Astrocyte (in vitro differentiated cells and primary cell): Measurements from ENCODE around the gene DIO3. TPM values are rescaled to one million over a fixed set of nuclear protein-coding genes. Genes with fewer than 3 reads are reported as not detected.

Source experiments
- DNase-seq: peaks from one replicate; pipeline ENCODE4 v3.0.0-alpha.2; 2010; ENCODE audit warnings: low read depth
- FAIRE-seq: peaks from 2 replicates; lab custom pipeline; 2011; peaks lifted over from hg19 to GRCh38; lab: Jason Lieb, UNC
- H2AFZ ChIP-seq: 2 replicates; pipeline ENCODE4 v1.6.0; 2012; ENCODE audit warnings: low read depth, low read length, inconsistent platforms
- H3K27ac ChIP-seq: 2 replicates; pipeline ENCODE4 v1.5.1; 2011; ENCODE audit warnings: low read depth, low read length, inconsistent platforms
- H3K27me3 ChIP-seq: 2 replicates; pipeline ENCODE4 v1.6.0; 2011; ENCODE audit warnings: low read length, inconsistent platforms; ENCODE audit not compliant: insufficient read depth
- H3K36me3 ChIP-seq: 2 replicates; pipeline ENCODE4 v1.5.1; 2011; ENCODE audit warnings: low read length, inconsistent platforms; ENCODE audit not compliant: insufficient read depth
- H3K4me1 ChIP-seq: 2 replicates; pipeline ENCODE4 v1.5.1; 2011; ENCODE audit warnings: low read length, inconsistent platforms; ENCODE audit not compliant: insufficient read depth
- H3K4me2 ChIP-seq: 2 replicates; pipeline ENCODE4 v1.6.0; 2012; ENCODE audit warnings: low read length, inconsistent platforms
- H3K4me3 ChIP-seq: 2 replicates; pipeline ENCODE4 v1.5.1; 2011; ENCODE audit warnings: low read depth, mild to moderate bottlenecking, low read length, inconsistent platforms; ENCODE audit not compliant: insufficient read depth
- H3K79me2 ChIP-seq: 2 replicates; pipeline ENCODE4 v1.6.0; 2012; ENCODE audit warnings: mild to moderate bottlenecking, low read length, inconsistent platforms; ENCODE audit not compliant: insufficient read depth
- H3K9ac ChIP-seq: 2 replicates; pipeline ENCODE4 v1.6.0; 2012; ENCODE audit warnings: mild to moderate bottlenecking, low read length, inconsistent platforms
- H3K9me3 ChIP-seq: 2 replicates; pipeline ENCODE4 v1.5.1; 2012; ENCODE audit warnings: low read depth, mild to moderate bottlenecking, low read length, inconsistent platforms; ENCODE audit not compliant: insufficient read depth
- H4K20me1 ChIP-seq: 2 replicates; pipeline ENCODE4 v1.6.0; 2012; ENCODE audit warnings: low read length, inconsistent platforms; ENCODE audit not compliant: insufficient read depth
- H3K27ac Mint-ChIP-seq: one replicate; pipeline ENCODE4 v1.8.0; 2021; ENCODE audit warnings: mild to moderate bottlenecking, mixed read lengths; ENCODE audit not compliant: unreplicated experiment
- H3K27me3 Mint-ChIP-seq: one replicate; pipeline ENCODE4 v1.8.0; 2021; ENCODE audit warnings: low read depth, mixed read lengths; ENCODE audit not compliant: unreplicated experiment
- H3K36me3 Mint-ChIP-seq: one replicate; pipeline ENCODE4 v1.8.0; 2021; ENCODE audit warnings: low read depth, mixed read lengths; ENCODE audit not compliant: unreplicated experiment
- H3K4me1 Mint-ChIP-seq: one replicate; pipeline ENCODE4 v1.8.0; 2021; ENCODE audit warnings: low read depth, mixed read lengths; ENCODE audit not compliant: unreplicated experiment
- H3K4me3 Mint-ChIP-seq: one replicate; pipeline ENCODE4 v1.8.0; 2021; ENCODE audit warnings: mild to moderate bottlenecking, moderate library complexity, mixed read lengths; ENCODE audit not compliant: unreplicated experiment
- H3K9me3 Mint-ChIP-seq: one replicate; pipeline ENCODE4 v1.8.0; 2021; ENCODE audit warnings: mild to moderate bottlenecking, mixed read lengths; ENCODE audit not compliant: unreplicated experiment
- EZH2 ChIP-seq: IDR thresholded peaks from 2 replicates; pipeline ENCODE4 v1.6.1; 2012; ENCODE audit warnings: mild to moderate bottlenecking, low read length, inconsistent platforms; ENCODE audit not compliant: insufficient read depth
- total RNA-seq: library from RNA; stranded (reverse); gene quantifications from 2 replicates; pipeline ENCODE4 v1.2.1, GENCODE V29; 2021
- TF ChIP-seq, protein P1 (sequence below): IDR thresholded peaks from 2 replicates; pipeline ENCODE4 v1.5.1; 2011; ENCODE audit warnings: low read depth, mild to moderate bottlenecking, inconsistent platforms, low read length, moderate library complexity; ENCODE audit not compliant: insufficient read depth

Gene DIO3
- total RNA-seq, 1 donor from 2014 or later: 0.79 TPM

DNA sequence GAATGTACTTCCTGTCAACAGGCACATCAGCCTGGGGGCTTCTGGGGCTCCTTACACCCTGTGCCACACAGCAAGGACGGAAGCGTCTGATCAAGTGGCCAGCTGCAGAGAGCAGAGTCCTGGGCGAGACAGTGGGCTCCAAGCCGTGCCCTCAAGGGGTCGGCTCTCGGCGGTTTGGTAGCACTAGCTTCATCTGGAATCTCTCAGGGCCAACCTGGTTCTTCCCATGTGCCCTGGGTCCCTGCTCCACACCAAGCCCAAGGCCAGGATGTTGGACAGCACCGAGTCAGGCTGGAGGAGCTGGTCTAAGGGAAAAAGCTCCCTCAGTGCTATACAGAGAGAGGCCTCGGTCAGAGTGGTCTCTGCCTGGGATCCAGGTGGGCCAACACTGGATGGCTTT, 20.5 kb downstream of the DIO3 start:
- H3K9me3 ChIP-seq: no peaks in the 10 kb centered on the region
- Mint-ChIP-seq H3K4me3 (no peak overlapping the region), H3K36me3 (no peaks in the 10 kb centered on the region), H3K4me1 (no peaks in the 10 kb centered on the region), H3K27ac (no peak overlapping the region), H3K27me3 (peaks cover 63% of the 10 kb centered on the region), H3K9me3 (peaks cover 3% of the 10 kb centered on the region)
- H3K27ac ChIP-seq: no peak overlapping the region
- TF ChIP-seq, protein P1, sequence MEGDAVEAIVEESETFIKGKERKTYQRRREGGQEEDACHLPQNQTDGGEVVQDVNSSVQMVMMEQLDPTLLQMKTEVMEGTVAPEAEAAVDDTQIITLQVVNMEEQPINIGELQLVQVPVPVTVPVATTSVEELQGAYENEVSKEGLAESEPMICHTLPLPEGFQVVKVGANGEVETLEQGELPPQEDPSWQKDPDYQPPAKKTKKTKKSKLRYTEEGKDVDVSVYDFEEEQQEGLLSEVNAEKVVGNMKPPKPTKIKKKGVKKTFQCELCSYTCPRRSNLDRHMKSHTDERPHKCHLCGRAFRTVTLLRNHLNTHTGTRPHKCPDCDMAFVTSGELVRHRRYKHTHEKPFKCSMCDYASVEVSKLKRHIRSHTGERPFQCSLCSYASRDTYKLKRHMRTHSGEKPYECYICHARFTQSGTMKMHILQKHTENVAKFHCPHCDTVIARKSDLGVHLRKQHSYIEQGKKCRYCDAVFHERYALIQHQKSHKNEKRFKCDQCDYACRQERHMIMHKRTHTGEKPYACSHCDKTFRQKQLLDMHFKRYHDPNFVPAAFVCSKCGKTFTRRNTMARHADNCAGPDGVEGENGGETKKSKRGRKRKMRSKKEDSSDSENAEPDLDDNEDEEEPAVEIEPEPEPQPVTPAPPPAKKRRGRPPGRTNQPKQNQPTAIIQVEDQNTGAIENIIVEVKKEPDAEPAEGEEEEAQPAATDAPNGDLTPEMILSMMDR: no peak
- no peak for TF ChIP-seq EZH2
- DNase-seq: no peak
- H3K79me2 ChIP-seq: no peaks in the 10 kb centered on the region
- H3K4me1 ChIP-seq: no peaks in the 10 kb centered on the region
- H4K20me1 ChIP-seq: no peaks in the 10 kb centered on the region
- H3K27me3 ChIP-seq: no peaks in the 10 kb centered on the region
- H3K9ac ChIP-seq: no peak overlapping the region
- no peak for FAIRE-seq
- H3K4me2 ChIP-seq: no peak overlapping the region
- no peak overlapping the region for H3K4me3 ChIP-seq
- H2AFZ ChIP-seq: no peak overlapping the region
- no peaks in the 10 kb centered on the region for H3K36me3 ChIP-seq

- Histone ChIP-seq H3K27me3 (no peaks in the 10 kb centered on the region), H4K20me1 (no peaks in the 10 kb centered on the region), H3K79me2 (no peaks in the 10 kb centered on the region), H2AFZ (no peak overlapping the region), H3K4me1 (no peaks in the 10 kb centered on the region), H3K27ac (no peak overlapping the region), H3K36me3 (no peaks in the 10 kb centered on the region), H3K4me3 (no peak overlapping the region), H3K9ac (no peak overlapping the region), H3K4me2 (no peak overlapping the region), H3K9me3 (no peaks in the 10 kb centered on the region)
- peaks cover 64% of the 10 kb centered on the region for H3K27me3 Mint-ChIP-seq
- no peaks in the 10 kb centered on the region for H3K36me3 Mint-ChIP-seq
- TF ChIP-seq, protein P1: no peak
- TF ChIP-seq EZH2: no peak
- H3K9me3 Mint-ChIP-seq: peaks cover 4% of the 10 kb centered on the region
- FAIRE-seq (no peak), DNase-seq (no peak)
- no peaks in the 10 kb centered on the region for H3K4me1 Mint-ChIP-seq
- no peak overlapping the region for H3K4me3 Mint-ChIP-seq
- no peak overlapping the region for H3K27ac Mint-ChIP-seq
Measured at GRCh38 chr14:101582294-101582693, 21.0 kb downstream of the DIO3 start.

DNA sequence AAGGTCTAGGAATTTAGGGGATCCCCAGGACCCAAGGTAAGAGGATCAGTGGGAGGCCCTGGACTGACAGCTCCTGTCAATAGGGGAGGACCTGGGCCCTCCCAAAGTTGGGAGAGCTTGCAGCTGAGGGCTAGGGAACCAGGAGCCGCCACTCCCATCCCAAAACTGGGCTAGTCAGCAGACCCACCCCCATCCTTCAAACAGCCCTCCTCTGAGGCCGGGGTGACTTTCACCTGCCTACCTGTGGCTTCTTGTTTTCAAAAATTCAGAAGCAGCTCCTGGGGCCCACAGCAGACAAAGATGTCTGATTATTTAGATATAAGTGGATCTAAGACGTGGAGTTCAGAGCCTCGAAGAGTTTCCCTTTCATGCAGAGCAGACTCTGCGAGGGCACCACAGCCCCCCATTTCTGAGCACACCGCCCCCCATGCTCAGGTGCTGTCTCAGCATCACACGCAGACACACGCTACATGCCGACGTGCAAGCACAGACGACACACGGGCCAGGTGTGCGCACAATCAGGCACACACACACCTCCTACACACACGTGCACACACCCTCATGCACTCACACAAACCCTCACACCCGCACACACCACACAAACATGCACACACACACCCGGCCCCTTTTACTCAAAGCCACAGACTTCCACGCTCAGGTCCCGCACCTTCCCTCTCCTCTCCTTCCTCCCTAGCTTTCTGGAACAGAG, 21.9 kb downstream of the DIO3 start:
- Histone ChIP-seq H3K9me3 (no peaks in the 10 kb centered on the region), H3K79me2 (no peaks in the 10 kb centered on the region), H4K20me1 (no peaks in the 10 kb centered on the region), H3K36me3 (no peaks in the 10 kb centered on the region), H3K4me3 (no peak overlapping the region), H3K27me3 (no peaks in the 10 kb centered on the region), H3K9ac (no peak overlapping the region), H2AFZ (no peak overlapping the region), H3K27ac (no peak overlapping the region), H3K4me2 (no peak overlapping the region), H3K4me1 (no peaks in the 10 kb centered on the region)
- peaks cover 64% of the 10 kb centered on the region for H3K27me3 Mint-ChIP-seq
- H3K36me3 Mint-ChIP-seq: no peaks in the 10 kb centered on the region
- peaks cover 4% of the 10 kb centered on the region for H3K9me3 Mint-ChIP-seq
- H3K4me1 Mint-ChIP-seq: no peaks in the 10 kb centered on the region
- H3K27ac Mint-ChIP-seq: no peak overlapping the region
- DNase-seq (no peak), FAIRE-seq (no peak)
- TF ChIP-seq, protein P1: no peak
- TF ChIP-seq EZH2: no peak
- no peak overlapping the region for H3K4me3 Mint-ChIP-seq
